HUES48 (cell line): ENCODE measurements around the gene BMP5.

ENCODE experiments used
- H3K27ac ChIP-seq: one replicate; pipeline ENCODE4 v1.7.0; 2013; ENCODE audit warnings: low read depth, low read length, inconsistent platforms
- H3K27me3 ChIP-seq: 2 replicates; pipeline ENCODE4 v1.6.1; 2013; ENCODE audit warnings: mild to moderate bottlenecking, low read length; ENCODE audit not compliant: control insufficient read depth, insufficient read depth
- H3K36me3 ChIP-seq: 2 replicates; pipeline ENCODE4 v1.6.1; 2013; ENCODE audit warnings: low read length; ENCODE audit not compliant: control insufficient read depth, insufficient read depth
- H3K4me1 ChIP-seq: 2 replicates; pipeline ENCODE4 v1.6.1; 2013; ENCODE audit warnings: mild to moderate bottlenecking, low read length; ENCODE audit not compliant: control insufficient read depth, insufficient read depth
- H3K4me3 ChIP-seq: 2 replicates; pipeline ENCODE4 v1.5.1; 2013; ENCODE audit warnings: mild to moderate bottlenecking, low read depth, low read length
- H3K9ac ChIP-seq: 2 replicates; pipeline ENCODE4 v1.6.1; 2013; ENCODE audit warnings: mild to moderate bottlenecking, low read depth, low read length, moderate library complexity
- H3K9me3 ChIP-seq: 2 replicates; pipeline ENCODE4 v1.6.1; 2013; ENCODE audit warnings: low read length; ENCODE audit not compliant: control insufficient read depth, insufficient read depth

The BMP5 gene

DNA sequence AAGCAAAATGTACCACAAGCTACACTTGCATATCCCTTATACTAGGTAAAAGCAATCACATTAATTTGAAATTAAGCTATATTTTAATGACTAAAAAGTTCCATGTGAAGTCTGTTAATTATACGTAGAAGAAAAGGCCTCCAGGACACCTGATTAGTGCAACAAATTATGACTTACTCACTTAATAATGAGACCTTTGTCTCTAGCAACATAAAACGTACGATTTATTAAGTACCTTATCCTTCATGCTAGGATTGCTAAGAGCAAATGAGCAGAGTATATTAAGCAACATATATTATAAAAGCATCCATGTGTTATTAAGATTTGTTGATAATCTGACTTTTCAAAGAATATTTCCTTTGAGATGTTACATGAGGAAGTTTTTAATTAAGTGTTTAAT is 2.5 kb downstream of the BMP5 start:
- H3K4me1 ChIP-seq, result peaks cover 37% of the 10 kb centered on the region
- no peaks in the 10 kb centered on the region for H3K27me3 ChIP-seq
- H3K9ac ChIP-seq, result no peak overlapping the region
- H3K27ac ChIP-seq, result no peak overlapping the region
- no peaks in the 10 kb centered on the region for H3K36me3 ChIP-seq
- no peak overlapping the region for H3K4me3 ChIP-seq
- no peaks in the 10 kb centered on the region for H3K9me3 ChIP-seq

DNA sequence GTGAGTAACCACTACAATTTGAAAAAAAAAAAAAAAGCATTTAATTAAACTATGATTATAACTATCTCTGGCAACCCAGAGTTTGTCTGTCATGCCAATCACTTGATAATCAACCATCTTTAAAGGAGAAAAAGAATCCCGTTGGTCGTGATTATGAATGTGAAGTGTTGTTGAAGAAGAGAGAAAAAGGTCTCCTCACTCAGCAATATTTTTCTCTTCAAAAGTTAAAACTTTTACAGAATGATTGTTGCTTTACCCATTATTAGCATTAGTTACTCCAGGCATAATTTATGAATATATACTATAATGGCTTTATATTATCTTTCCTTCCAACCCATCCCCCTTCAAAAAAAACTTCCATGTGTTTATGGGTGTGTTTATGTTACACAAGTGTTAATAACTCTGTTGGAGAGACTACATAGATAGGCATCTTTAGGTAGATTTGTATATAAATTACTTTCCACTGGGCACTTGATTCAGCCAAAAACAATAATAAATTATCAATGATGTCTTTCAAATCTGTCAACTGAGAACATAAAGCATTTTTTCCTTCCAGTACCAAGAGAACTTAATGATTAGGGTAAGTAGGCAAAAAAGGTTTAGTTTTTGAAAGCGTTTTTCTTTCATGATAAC is 5.1 kb downstream of the BMP5 start:
- peaks cover 11% of the 10 kb centered on the region for H3K4me1 ChIP-seq
- H3K36me3 ChIP-seq, result no peaks in the 10 kb centered on the region
- H3K9me3 ChIP-seq, result no peaks in the 10 kb centered on the region
- H3K27ac ChIP-seq, result no peak overlapping the region
- no peak overlapping the region for H3K4me3 ChIP-seq
- H3K9ac ChIP-seq, result no peak overlapping the region
- no peaks in the 10 kb centered on the region for H3K27me3 ChIP-seq

DNA sequence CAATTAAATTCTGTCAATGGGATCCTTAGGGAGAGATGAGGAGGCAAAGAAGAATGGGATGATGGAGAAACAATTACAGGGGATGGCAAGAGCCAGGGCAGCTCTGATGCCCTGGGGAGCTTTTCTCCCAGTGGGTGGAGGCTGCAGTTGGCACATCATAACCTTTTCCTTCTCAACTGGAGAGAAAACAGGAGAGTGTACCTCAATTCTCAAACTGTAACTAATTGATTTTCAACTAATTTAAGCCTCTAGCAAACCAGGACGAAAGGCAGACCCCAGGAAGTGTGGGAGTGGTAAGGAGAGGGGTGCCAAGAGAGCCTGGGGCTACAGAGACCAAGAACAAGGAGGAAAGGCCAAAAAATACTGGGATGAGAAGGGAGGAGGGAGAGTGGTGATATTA is 5.7 kb downstream of the BMP5 start:
- Histone ChIP-seq H3K9me3 (no peaks in the 10 kb centered on the region), H3K36me3 (no peaks in the 10 kb centered on the region), H3K4me3 (no peak overlapping the region), H3K9ac (no peak overlapping the region), H3K27me3 (no peaks in the 10 kb centered on the region), H3K4me1 (peaks cover 5% of the 10 kb centered on the region), H3K27ac (no peak overlapping the region)

DNA sequence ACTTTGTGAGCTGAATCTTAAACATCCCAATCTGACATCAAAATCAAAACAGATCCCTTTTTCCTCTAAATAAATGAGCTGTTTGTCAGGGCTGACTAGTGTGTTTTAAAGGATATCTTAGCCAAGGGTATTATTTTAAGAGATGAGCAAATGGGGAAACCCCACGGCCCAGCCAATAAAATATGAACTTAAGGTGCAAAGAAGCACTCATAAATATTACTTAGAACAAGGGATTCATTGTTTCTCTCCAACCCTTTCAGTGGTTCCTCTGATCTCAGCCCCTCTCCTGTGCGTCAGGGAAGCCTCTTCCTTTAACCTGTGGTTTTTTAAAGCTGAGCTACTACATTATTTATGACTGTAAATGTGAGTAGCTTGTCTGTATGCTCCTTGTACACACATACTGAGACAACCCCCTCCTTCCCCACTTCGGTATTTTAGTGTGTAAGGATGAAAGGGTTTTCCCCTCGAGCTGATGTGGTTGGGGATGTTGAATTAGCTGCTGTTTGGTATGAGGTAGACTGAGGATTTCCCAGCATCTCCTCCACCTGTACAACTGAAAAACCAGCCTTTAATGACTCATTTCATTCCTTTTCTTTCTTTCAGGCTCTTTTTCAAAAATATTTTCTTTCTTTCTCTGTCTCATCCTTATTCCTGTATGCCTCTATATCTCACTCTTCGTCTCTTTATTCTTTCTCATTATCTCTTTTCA is 6.5 kb downstream of the BMP5 start:
- Histone ChIP-seq H3K36me3 (no peaks in the 10 kb centered on the region), H3K9me3 (no peaks in the 10 kb centered on the region), H3K27ac (no peak overlapping the region), H3K4me1 (no peaks in the 10 kb centered on the region), H3K4me3 (no peak overlapping the region), H3K27me3 (no peaks in the 10 kb centered on the region), H3K9ac (no peak overlapping the region)

DNA sequence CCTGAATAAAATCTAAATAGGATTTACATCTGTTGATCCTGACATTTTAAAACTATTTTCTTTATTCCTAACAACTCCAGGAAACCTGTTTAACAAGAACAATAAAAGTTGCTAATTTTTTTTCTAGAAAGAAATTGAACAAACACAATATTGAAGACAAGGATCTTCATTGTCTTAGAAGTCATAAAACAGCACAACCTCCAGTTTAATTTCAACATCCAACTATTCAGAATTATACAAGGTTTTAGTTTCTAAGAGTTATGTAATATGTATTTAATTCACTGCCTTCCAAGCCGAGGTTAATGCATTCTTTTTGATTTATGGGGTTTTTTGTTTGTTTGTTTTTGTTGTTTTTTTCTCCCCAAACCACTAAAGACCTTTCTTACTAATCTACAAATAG is 7.2 kb downstream of the BMP5 start:
- no peaks in the 10 kb centered on the region for H3K36me3 ChIP-seq
- no peak overlapping the region for H3K4me3 ChIP-seq
- no peak overlapping the region for H3K27ac ChIP-seq
- no peaks in the 10 kb centered on the region for H3K9me3 ChIP-seq
- H3K9ac ChIP-seq, result no peak overlapping the region
- H3K27me3 ChIP-seq, result no peaks in the 10 kb centered on the region
- H3K4me1 ChIP-seq, result no peaks in the 10 kb centered on the region

DNA sequence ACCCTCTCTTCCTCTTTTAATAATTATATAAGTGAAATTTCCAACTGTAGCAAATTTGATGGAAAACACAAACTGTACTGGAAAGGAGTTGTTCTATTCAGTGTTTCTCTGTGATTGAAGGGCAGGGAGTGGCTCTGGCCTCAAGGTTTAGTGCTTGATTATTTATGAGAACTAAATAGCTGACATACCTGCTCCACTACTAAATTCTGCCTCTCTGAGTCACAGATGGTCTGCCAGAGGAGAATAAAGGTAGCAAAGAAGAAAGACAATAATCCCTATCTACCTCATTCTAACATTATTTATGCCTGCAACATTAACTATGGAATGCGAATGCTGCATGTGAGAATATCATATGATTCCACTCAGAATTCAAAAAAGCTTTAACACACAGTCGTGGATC is 9.3 kb downstream of the BMP5 start:
- no peaks in the 10 kb centered on the region for H3K36me3 ChIP-seq
- H3K9me3 ChIP-seq, result no peaks in the 10 kb centered on the region
- no peak overlapping the region for H3K9ac ChIP-seq
- H3K27me3 ChIP-seq, result no peaks in the 10 kb centered on the region
- H3K27ac ChIP-seq, result no peak overlapping the region
- no peak overlapping the region for H3K4me3 ChIP-seq
- H3K4me1 ChIP-seq, result no peaks in the 10 kb centered on the region

DNA sequence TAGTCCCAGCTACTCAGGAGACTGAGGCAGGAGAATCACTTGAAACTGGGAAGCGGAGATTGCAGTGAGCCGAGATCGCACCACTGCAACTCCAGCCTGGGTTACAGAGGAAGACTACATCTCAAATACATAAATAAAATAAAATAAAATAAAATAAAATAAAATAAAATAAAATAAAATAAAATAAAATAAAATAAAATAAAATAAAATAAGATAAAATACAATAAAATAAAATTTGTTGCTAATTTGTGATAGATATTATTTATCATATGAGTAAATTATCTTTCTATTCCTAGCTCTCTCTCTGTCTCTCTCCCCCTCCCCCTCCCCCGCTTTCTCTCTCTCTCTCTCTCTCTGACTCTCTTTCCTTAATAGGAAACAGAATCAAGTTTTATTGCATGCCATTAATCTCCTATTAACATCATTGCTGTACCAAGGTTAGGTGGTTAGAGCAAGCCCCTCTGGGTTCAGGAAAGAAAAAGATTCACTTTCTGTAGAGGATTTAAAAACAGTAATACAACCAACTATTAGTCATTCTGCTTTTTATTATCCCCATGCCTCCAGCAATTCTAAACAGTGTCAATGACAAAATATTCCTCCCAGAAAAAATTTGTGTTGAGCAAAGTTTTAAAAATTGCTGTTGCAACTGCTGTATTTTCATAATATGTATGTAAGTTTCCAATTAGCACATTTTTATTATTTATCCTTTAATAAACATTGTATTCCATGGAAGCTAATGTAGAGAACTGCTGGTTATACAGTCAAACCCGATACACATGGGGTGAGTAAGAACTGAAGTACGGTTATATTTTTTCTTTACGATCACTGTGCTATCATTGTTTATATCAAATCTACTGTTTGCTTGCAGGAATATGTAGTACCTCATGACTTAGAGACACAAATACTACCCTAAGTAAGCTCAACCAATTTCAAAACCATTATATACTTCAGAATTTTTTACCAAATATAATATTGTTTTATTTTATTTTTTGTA is 22.1 kb downstream of the BMP5 start:
- no peaks in the 10 kb centered on the region for H3K4me1 ChIP-seq
- no peaks in the 10 kb centered on the region for H3K27me3 ChIP-seq
- no peaks in the 10 kb centered on the region for H3K9me3 ChIP-seq
- H3K36me3 ChIP-seq, result no peaks in the 10 kb centered on the region
- no peak overlapping the region for H3K27ac ChIP-seq
- no peak overlapping the region for H3K4me3 ChIP-seq
- no peak overlapping the region for H3K9ac ChIP-seq

DNA sequence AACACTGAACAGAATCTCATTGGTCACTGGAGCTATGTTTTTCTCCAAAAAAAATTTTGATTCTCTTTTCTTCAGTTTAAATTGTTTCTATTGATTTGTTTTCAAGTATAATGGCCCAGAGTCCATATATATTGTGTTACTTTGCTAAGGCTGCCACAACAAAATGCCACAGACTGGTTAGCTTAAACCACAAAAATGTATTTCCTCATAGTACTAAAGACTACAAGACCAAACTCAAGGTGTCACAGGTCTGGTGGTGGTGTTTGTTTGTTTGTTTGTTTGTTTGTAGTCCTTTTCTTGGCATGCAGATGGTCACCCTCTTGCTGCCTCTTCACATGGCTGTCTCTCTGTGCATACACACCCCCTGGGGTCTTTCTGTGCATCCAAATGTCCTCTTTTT is 34.0 kb downstream of the BMP5 start:
- Histone ChIP-seq H3K4me1 (no peaks in the 10 kb centered on the region), H3K9me3 (no peaks in the 10 kb centered on the region), H3K9ac (no peak overlapping the region), H3K27ac (no peak overlapping the region), H3K27me3 (no peaks in the 10 kb centered on the region), H3K4me3 (no peak overlapping the region), H3K36me3 (no peaks in the 10 kb centered on the region)

DNA sequence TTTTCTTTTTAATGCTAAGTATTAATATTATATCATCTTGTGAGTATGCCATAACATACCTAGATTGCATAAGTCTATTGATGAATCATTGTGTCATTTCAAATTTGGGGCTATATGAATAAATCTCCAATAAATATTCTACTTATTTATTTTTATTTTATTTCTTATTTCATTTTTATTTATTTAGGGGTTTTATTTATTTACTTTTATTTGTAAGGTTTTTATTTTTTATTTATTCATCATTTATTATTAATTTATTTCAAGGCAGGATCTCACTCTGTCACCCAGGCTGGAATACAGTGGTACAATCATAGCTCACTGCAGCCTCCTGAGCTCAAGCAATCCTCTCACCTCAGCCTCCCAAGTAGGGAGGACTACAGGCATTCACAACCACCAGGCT is 36.3 kb downstream of the BMP5 start:
- Histone ChIP-seq H3K4me3 (no peak overlapping the region), H3K9me3 (no peaks in the 10 kb centered on the region), H3K27me3 (no peaks in the 10 kb centered on the region), H3K27ac (no peak overlapping the region), H3K36me3 (no peaks in the 10 kb centered on the region), H3K9ac (no peak overlapping the region), H3K4me1 (no peaks in the 10 kb centered on the region)

DNA sequence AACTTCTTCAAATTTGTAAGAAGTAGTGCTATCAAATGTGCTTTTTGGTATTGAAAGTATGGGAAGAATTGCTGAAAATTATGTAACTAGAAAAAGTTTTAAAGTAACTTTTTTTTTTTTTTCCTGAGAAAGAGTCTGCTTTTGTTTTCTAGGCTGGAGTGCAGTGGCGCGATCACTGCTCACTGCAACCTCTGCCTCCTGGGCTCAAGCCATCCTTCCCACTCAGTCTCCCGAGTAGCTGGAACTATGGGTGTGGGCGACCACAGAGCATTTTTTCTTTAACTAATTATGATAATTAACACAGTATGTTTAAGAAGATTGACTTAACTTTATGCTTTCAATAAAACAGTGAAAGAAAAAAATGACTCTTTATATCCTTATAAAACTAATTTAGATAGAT is 38.4 kb downstream of the BMP5 start:
- no peaks in the 10 kb centered on the region for H3K9me3 ChIP-seq
- H3K4me1 ChIP-seq, result peaks cover 5% of the 10 kb centered on the region; the same call in 1 of the 2 replicates
- H3K27me3 ChIP-seq, result no peaks in the 10 kb centered on the region
- no peak overlapping the region for H3K4me3 ChIP-seq
- no peak overlapping the region for H3K27ac ChIP-seq
- no peaks in the 10 kb centered on the region for H3K36me3 ChIP-seq
- no peak overlapping the region for H3K9ac ChIP-seq

DNA sequence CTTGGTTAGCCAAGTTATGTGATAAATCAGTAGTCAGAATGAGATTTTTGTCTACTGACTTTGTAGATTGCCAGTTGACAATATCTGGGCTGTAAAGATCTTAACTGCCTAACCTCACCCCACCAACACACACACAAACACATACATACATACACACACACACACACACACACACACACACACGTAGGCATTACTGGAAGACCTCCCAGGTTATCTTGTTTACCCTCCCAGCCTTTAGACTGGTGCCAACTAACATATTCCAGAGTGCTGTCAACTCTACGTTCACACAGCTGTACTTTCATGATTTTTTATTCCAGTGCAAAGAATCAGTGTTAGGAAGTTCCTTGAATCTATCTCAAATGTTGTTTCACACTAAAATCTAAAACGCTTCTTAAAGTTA is 38.9 kb downstream of the BMP5 start:
- H3K36me3 ChIP-seq, result no peaks in the 10 kb centered on the region
- H3K4me3 ChIP-seq, result no peak overlapping the region
- no peaks in the 10 kb centered on the region for H3K9me3 ChIP-seq
- H3K9ac ChIP-seq, result no peak overlapping the region
- H3K27ac ChIP-seq, result no peak overlapping the region
- H3K4me1 ChIP-seq, result peaks cover 5% of the 10 kb centered on the region; the same call in 1 of the 2 replicates
- no peaks in the 10 kb centered on the region for H3K27me3 ChIP-seq
